GM12801 (cell line): Measurements from ENCODE around the gene ST14.

ENCODE experiments used
- TF ChIP-seq, protein P1 (sequence below): IDR thresholded peaks from one replicate; pipeline ENCODE4 v1.5.1; 2011; ENCODE audit warnings: control low read depth; ENCODE audit not compliant: insufficient read length; ENCODE audit errors: extremely low read depth

Gene ST14

DNA sequence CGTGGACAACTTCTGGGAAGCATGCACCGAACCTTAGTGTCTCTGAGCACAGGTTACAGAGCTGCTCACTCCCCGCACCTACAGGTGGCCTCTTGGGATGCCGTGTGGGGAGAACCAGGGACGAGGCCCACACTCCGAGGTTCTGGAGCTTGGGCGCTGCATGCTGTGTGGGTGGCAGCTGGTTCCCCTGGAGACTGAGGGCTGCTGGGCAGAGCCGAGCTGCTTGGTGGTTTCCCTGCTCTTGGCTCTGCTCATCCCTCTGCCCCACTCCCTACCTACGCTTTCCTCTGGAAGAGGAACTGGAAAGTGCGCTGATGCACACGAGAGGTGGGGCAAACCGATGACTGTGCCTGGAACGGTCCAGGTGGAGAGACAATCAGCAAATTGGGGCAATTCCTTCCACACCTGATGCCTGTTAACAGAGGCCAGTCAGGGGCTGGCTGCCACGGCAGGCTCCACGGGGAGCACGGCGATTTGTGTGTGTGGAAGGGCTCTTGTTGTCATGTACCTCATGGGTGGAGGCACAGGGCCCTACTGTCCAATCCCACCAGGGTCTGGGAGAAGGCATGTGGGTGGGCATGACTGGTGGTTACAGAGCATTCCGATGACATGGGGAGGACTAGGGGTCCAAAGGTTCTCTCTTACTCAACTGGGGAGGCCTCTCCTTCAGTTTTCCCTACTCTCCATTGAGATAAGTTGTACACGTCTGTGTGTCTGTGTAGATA, 60.9 kb downstream of the ST14 start:
- TF ChIP-seq, protein P1, sequence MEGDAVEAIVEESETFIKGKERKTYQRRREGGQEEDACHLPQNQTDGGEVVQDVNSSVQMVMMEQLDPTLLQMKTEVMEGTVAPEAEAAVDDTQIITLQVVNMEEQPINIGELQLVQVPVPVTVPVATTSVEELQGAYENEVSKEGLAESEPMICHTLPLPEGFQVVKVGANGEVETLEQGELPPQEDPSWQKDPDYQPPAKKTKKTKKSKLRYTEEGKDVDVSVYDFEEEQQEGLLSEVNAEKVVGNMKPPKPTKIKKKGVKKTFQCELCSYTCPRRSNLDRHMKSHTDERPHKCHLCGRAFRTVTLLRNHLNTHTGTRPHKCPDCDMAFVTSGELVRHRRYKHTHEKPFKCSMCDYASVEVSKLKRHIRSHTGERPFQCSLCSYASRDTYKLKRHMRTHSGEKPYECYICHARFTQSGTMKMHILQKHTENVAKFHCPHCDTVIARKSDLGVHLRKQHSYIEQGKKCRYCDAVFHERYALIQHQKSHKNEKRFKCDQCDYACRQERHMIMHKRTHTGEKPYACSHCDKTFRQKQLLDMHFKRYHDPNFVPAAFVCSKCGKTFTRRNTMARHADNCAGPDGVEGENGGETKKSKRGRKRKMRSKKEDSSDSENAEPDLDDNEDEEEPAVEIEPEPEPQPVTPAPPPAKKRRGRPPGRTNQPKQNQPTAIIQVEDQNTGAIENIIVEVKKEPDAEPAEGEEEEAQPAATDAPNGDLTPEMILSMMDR = no peak

GRCh38 chr11:130223291-130223971, 63.8 kb downstream of the ST14 start:
- TF ChIP-seq, protein P1 = no peak

GRCh38 chr11:130227373-130227772, 67.8 kb downstream of the ST14 start:
- TF ChIP-seq, protein P1 = no peak

DNA sequence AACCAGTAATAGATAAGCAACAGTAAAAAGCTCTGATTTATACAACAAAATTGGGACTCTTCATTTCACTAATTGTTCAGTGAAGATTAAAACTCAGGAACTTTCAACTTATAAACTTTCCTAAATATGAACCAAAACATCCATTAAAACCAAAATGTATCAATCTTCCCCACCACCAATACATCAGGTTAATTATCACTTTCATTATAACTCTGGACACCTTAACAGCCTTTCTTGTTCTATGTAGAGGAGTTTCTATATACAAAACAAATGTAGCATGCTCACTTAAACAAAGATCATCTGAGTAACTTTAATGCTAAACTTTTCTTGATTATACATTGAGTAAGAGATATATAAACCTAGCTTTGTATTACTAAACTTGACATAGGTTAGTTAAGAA, 74.7 kb downstream of the ST14 start:
- TF ChIP-seq, protein P1 = no peak

- TF ChIP-seq, protein P1 = no peak
Observed at GRCh38 chr11:130237282-130238006, 77.9 kb downstream of the ST14 start.

- TF ChIP-seq, protein P1 = no peak
Observed at GRCh38 chr11:130241713-130242112, 82.1 kb downstream of the ST14 start.

DNA sequence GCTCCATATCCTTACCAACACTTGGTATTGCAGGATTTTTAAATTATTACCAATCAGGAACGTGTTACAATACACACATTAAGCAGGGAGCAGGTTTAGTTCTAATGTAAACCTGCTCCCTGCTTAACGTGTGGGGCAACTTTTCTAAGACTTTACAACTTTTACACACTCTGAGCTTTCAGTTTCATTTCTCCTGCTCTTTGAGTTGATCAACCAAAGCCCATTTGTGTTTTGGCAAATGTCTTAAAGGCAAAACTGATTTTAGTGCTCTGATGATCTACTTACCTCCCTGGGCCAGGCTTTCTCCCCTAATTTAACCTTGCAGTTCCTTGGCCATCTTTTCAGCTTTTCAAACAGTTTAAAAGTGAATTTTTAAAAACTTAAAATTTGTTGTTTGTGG, 84.2 kb downstream of the ST14 start:
- TF ChIP-seq, protein P1 = no peak
